ENCODE measurements around the gene OR2A25. TPM values are rescaled to one million over a fixed set of nuclear protein-coding genes. Genes with fewer than 3 reads are reported as not detected.

Gene OR2A25
- total RNA-seq, 3 donors from 2014 or later = not detected

- H3K36me3 ChIP-seq = no peaks in the 10 kb centered on the region
- no peak for DNase-seq (ENCODE audit: low spot score in 2 of 2)
- no peaks in the 10 kb centered on the region for H3K27me3 ChIP-seq
- H3K9me3 ChIP-seq = no peaks in the 10 kb centered on the region
- no peaks in the 10 kb centered on the region for H3K4me1 ChIP-seq
- intact Hi-C loops (cut with DNase I; ENCODE audit: low total_unique reads) = no loop called here
- TF ChIP-seq CTCF (IDR thresholded peaks at IDR 0.05) (no peak), POLR2A (IDR thresholded peaks at IDR 0.05) (no peak), POLR2AphosphoS5 (IDR thresholded peaks at IDR 0.05) (no peak)
- no peak within 1 kb of the TSS for H3K4me3 ChIP-seq
- H3K27ac ChIP-seq = no peak within 1 kb of the TSS
Measured at GRCh38 chr7:144109283-144109682, 39.7 kb downstream of the OR2A25 start, which contains the start of gene OR2A2. TSS of gene OR2A2 (plus strand) at chr7:144109583. CDS start at chr7:144109583, 0 bp downstream.

- H3K4me3 ChIP-seq = no peak overlapping the region
- no peaks in the 10 kb centered on the region for H3K4me1 ChIP-seq
- H3K9me3 ChIP-seq = no peaks in the 10 kb centered on the region
- TF ChIP-seq POLR2AphosphoS5 (IDR thresholded peaks at IDR 0.05) = no peak
- TF ChIP-seq CTCF (IDR thresholded peaks at IDR 0.05) = no peak
- no peak for TF ChIP-seq POLR2A (IDR thresholded peaks at IDR 0.05)
- H3K27ac ChIP-seq = no peak overlapping the region
- intact Hi-C loops (cut with DNase I; ENCODE audit: low total_unique reads) = no loop called here
- no peaks in the 10 kb centered on the region for H3K27me3 ChIP-seq
- DNase-seq (ENCODE audit: low spot score in 2 of 2) = no peak
- no peaks in the 10 kb centered on the region for H3K36me3 ChIP-seq
Measured at GRCh38 chr7:144110272-144110671, 40.7 kb downstream of the OR2A25 start.

GRCh38 chr7:144113651-144114050 lies 44.0 kb downstream of the OR2A25 start:
- H3K9me3 ChIP-seq = no peaks in the 10 kb centered on the region
- intact Hi-C loops (cut with DNase I; ENCODE audit: low total_unique reads) = no loop called here
- no peaks in the 10 kb centered on the region for H3K4me1 ChIP-seq
- H3K27ac ChIP-seq = no peak overlapping the region
- DNase-seq (ENCODE audit: low spot score in 2 of 2) = no peak
- H3K4me3 ChIP-seq = no peak overlapping the region
- H3K27me3 ChIP-seq = no peaks in the 10 kb centered on the region
- H3K36me3 ChIP-seq = no peaks in the 10 kb centered on the region
- TF ChIP-seq POLR2A (IDR thresholded peaks at IDR 0.05) = no peak
- TF ChIP-seq POLR2AphosphoS5 (IDR thresholded peaks at IDR 0.05) = no peak
- TF ChIP-seq CTCF (IDR thresholded peaks at IDR 0.05) = no peak

- Histone ChIP-seq H3K27ac (no peak overlapping the region), H3K9me3 (no peaks in the 10 kb centered on the region), H3K4me3 (no peak overlapping the region), H3K36me3 (no peaks in the 10 kb centered on the region), H3K27me3 (no peaks in the 10 kb centered on the region), H3K4me1 (no peaks in the 10 kb centered on the region)
- intact Hi-C loops (cut with DNase I; ENCODE audit: low total_unique reads) = no loop called here
- no peak for DNase-seq (ENCODE audit: low spot score in 2 of 2)
- TF ChIP-seq CTCF (IDR thresholded peaks at IDR 0.05) = no peak
- TF ChIP-seq POLR2A (IDR thresholded peaks at IDR 0.05) = no peak
- TF ChIP-seq POLR2AphosphoS5 (IDR thresholded peaks at IDR 0.05) = no peak
Measured at GRCh38 chr7:144118341-144118740, 48.7 kb downstream of the OR2A25 start.

GRCh38 chr7:144122876-144123275 lies 53.3 kb downstream of the OR2A25 start, which contains the start of gene OR2A14:
TSS of gene OR2A14 (plus strand) at chr7:144123176. CDS start at chr7:144129113, 5,937 bp downstream.
- Histone ChIP-seq H3K27ac (no peak within 1 kb of the TSS), H3K4me1 (no peaks in the 10 kb centered on the region), H3K27me3 (no peaks in the 10 kb centered on the region), H3K9me3 (no peaks in the 10 kb centered on the region), H3K36me3 (no peaks in the 10 kb centered on the region), H3K4me3 (no peak within 1 kb of the TSS)
- TF ChIP-seq POLR2AphosphoS5 (IDR thresholded peaks at IDR 0.05) (no peak), CTCF (IDR thresholded peaks at IDR 0.05) (no peak), POLR2A (IDR thresholded peaks at IDR 0.05) (no peak)
- intact Hi-C loops (cut with DNase I; ENCODE audit: low total_unique reads) = no loop called here
- no peak for DNase-seq (ENCODE audit: low spot score in 2 of 2)

Other genes with a start within 250 kb of the OR2A25 start
- 10 to 100 TPM; 44.5 to 51.4 (median 49.8) TPM for gene TCAF1, start 167.6 kb upstream of the OR2A25 start, total RNA-seq
- not detected for gene OR2F2, start 134.6 kb upstream of the OR2A25 start, total RNA-seq
- gene OR2F1, start 115.0 kb upstream of the OR2A25 start, total RNA-seq = under 1 TPM in 1 of 3 donors, not detected in 2; 0.15 TPM
- not detected for gene OR6B1, start 69.5 kb upstream of the OR2A25 start, total RNA-seq
- not detected for gene OR2A5, start 20.9 kb upstream of the OR2A25 start, total RNA-seq
- gene OR2A12, start 16.5 kb downstream of the OR2A25 start, total RNA-seq = not detected
- gene OR2A2, start 39.8 kb downstream of the OR2A25 start, total RNA-seq = not detected
- gene OR2A14, start 53.4 kb downstream of the OR2A25 start, total RNA-seq = not detected
- gene CTAGE4, start 113.7 kb downstream of the OR2A25 start, total RNA-seq = 10 to 100 TPM in 1 of 3 donors, 1 to 10 TPM in 1, under 1 TPM in 1; 0.80 to 31.5 (median 8.8) TPM
- 10 to 100 TPM in 2 of 3 donors, 1 to 10 TPM in 1; 4.3 to 31.8 (median 15.4) TPM for gene ARHGEF35, start 126.0 kb downstream of the OR2A25 start, total RNA-seq
- gene OR2A42, start 169.8 kb downstream of the OR2A25 start, total RNA-seq = under 1 TPM; under 0.01 to 0.66 (median 0.15) TPM
- 10 to 100 TPM in 2 of 3 donors, 1 to 10 TPM in 1; 4.2 to 59.0 (median 14.7) TPM for gene OR2A7, start 195.0 kb downstream of the OR2A25 start, total RNA-seq
- 1 to 10 TPM in 2 of 3 donors, under 1 TPM in 1; 0.48 to 4.3 (median 2.9) TPM for gene CTAGE8, start 199.5 kb downstream of the OR2A25 start, total RNA-seq
- under 1 TPM; 0.15 to 0.33 (median 0.32) TPM for gene OR2A1, start 242.6 kb downstream of the OR2A25 start, total RNA-seq

All from breast epithelium (tissue), 4 donors.